Trophoblast cell (in vitro differentiated cells and primary cell): ENCODE data around the gene LMBR1L.

Experiments
- DNase-seq, 2 donors: peaks; one replicate each; pipeline ENCODE4 v3.0.0-alpha.2; 2016
- H2AFZ ChIP-seq: 2 replicates; pipeline ENCODE4 v1.6.1; 2013; ENCODE audit warnings: low read length, moderate library complexity, mild to moderate bottlenecking; ENCODE audit not compliant: insufficient read depth, poor library complexity
- H2AK5ac ChIP-seq: 2 replicates; pipeline ENCODE4 v1.6.1; 2013; ENCODE audit warnings: mild to moderate bottlenecking, low read length
- H2BK120ac ChIP-seq: 2 replicates; pipeline ENCODE4 v1.6.1; 2013; ENCODE audit warnings: low read length, mild to moderate bottlenecking, moderate library complexity; ENCODE audit not compliant: insufficient read depth, poor library complexity
- H2BK12ac ChIP-seq: 2 replicates; pipeline ENCODE4 v1.6.1; 2013; ENCODE audit warnings: mild to moderate bottlenecking, low read length, moderate library complexity
- H2BK5ac ChIP-seq: 2 replicates; pipeline ENCODE4 v1.6.1; 2013; ENCODE audit warnings: low read length, low read depth, moderate library complexity, mild to moderate bottlenecking; ENCODE audit not compliant: poor library complexity
- H3K14ac ChIP-seq: 2 replicates; pipeline ENCODE4 v1.6.1; 2013; ENCODE audit warnings: mild to moderate bottlenecking, low read length
- H3K18ac ChIP-seq: 2 replicates; pipeline ENCODE4 v1.6.1; 2013; ENCODE audit warnings: mild to moderate bottlenecking, low read length
- H3K23ac ChIP-seq: 2 replicates; pipeline ENCODE4 v1.6.1; 2013; ENCODE audit warnings: low read length
- H3K27ac ChIP-seq: 2 replicates; pipeline ENCODE4 v1.5.1; 2013; ENCODE audit warnings: low read depth, mild to moderate bottlenecking, inconsistent platforms, low read length, moderate library complexity
- H3K27me3 ChIP-seq: 2 replicates; pipeline ENCODE4 v1.6.1; 2013; ENCODE audit warnings: inconsistent platforms, mild to moderate bottlenecking, low read length, moderate library complexity; ENCODE audit not compliant: insufficient read depth
- H3K36me3 ChIP-seq, 2 experiments: 1 replicate in 1 of 2; 2 replicates in 1 of 2; pipeline ENCODE4 v1.6.1; 2013; ENCODE audit warnings: low read length in 2 of 2, mild to moderate bottlenecking in 2 of 2, moderate library complexity in 1 of 2; ENCODE audit not compliant: insufficient read depth in 2 of 2, control insufficient read depth in 1 of 2
- H3K4ac ChIP-seq: 2 replicates; pipeline ENCODE4 v1.6.1; 2013; ENCODE audit warnings: low read depth, mild to moderate bottlenecking, low read length, moderate library complexity
- H3K4me1 ChIP-seq, 2 experiments: 1 replicate in 1 of 2; 2 replicates in 1 of 2; pipeline ENCODE4 v1.6.1; 2013; ENCODE audit warnings: low read length in 2 of 2, mild to moderate bottlenecking in 2 of 2, moderate library complexity in 1 of 2; ENCODE audit not compliant: insufficient read depth in 2 of 2, control insufficient read depth in 1 of 2
- H3K4me2 ChIP-seq: 2 replicates; pipeline ENCODE4 v1.6.1; 2013; ENCODE audit warnings: inconsistent platforms, mild to moderate bottlenecking, low read length, moderate library complexity
- H3K4me3 ChIP-seq: 2 replicates; pipeline ENCODE4 v1.5.1; 2013; ENCODE audit warnings: mild to moderate bottlenecking, low read depth, low read length, inconsistent platforms
- H3K79me1 ChIP-seq: one replicate; pipeline ENCODE4 v1.6.1; 2013; ENCODE audit warnings: low read length
- H3K79me2 ChIP-seq: 2 replicates; pipeline ENCODE4 v1.6.1; 2013; ENCODE audit warnings: low read length, mild to moderate bottlenecking; ENCODE audit not compliant: control insufficient read depth, insufficient read depth, poor library complexity
- H3K9ac ChIP-seq: 2 replicates; pipeline ENCODE4 v1.6.1; 2013; ENCODE audit warnings: mild to moderate bottlenecking, low read length
- H3K9me3 ChIP-seq: 2 replicates; pipeline ENCODE4 v1.6.1; 2013; ENCODE audit warnings: low read depth, mild to moderate bottlenecking, control low read depth, inconsistent platforms, low read length; ENCODE audit not compliant: insufficient read depth
- H4K12ac ChIP-seq: 2 replicates; pipeline ENCODE4 v1.6.1; 2013; ENCODE audit warnings: low read depth, mild to moderate bottlenecking, low read length, moderate library complexity
- H4K8ac ChIP-seq: 2 replicates; pipeline ENCODE4 v1.6.1; 2013; ENCODE audit warnings: low read depth, mild to moderate bottlenecking, low read length, moderate library complexity
- H4K91ac ChIP-seq: one replicate; pipeline ENCODE4 v1.6.1; 2013; ENCODE audit warnings: low read depth, mild to moderate bottlenecking, low read length, moderate library complexity
- WGBS: extraction: QIAGEN DNeasy Blood & Tissue Kit; methylation state at CpG from one replicate; pipeline ENCODE4 v1.1.7; 2013; ENCODE audit warnings: missing lambda C conversion rate; ENCODE audit not compliant: insufficient read length, insufficient coverage; ENCODE audit errors: extremely low coverage; 5-methylcytosine and 5-hydroxymethylcytosine counted together

LMBR1L gene

GRCh38 chr12:49054524-49054923 is 56.1 kb downstream of the LMBR1L start:
- WGBS, result no CpG with 5 or more reads among the region's 10 CpGs
- H2AFZ ChIP-seq, result no peak overlapping the region
- no peaks in the 10 kb centered on the region for H3K27me3 ChIP-seq
- H2BK5ac ChIP-seq, result no peak overlapping the region
- no peak overlapping the region for H2BK120ac ChIP-seq
- no peak overlapping the region for H3K4me2 ChIP-seq
- no peak overlapping the region for H3K27ac ChIP-seq
- peaks cover 23% of the 10 kb centered on the region for H3K79me2 ChIP-seq
- peaks cover 4% of the 10 kb centered on the region for H3K79me1 ChIP-seq
- peaks cover 14 to 21% of the 10 kb centered on the region in 2 experiments for H3K4me1 ChIP-seq
- H2AK5ac ChIP-seq, result no peak overlapping the region
- H3K9ac ChIP-seq, result no peak overlapping the region
- H3K14ac ChIP-seq, result no peak overlapping the region
- DNase-seq, result no peak
- peaks cover 54 to 63% of the 10 kb centered on the region in 2 experiments for H3K36me3 ChIP-seq
- no peak overlapping the region for H2BK12ac ChIP-seq
- no peak overlapping the region for H4K12ac ChIP-seq
- H3K4ac ChIP-seq, result peak overlapping the region; percentile 44
- H3K23ac ChIP-seq, result no peak overlapping the region
- H3K18ac ChIP-seq, result peak overlapping the region; percentile 22
- H4K91ac ChIP-seq, result no peak overlapping the region
- H4K8ac ChIP-seq, result no peak overlapping the region
- H3K4me3 ChIP-seq, result no peak overlapping the region
- no peaks in the 10 kb centered on the region for H3K9me3 ChIP-seq

DNA sequence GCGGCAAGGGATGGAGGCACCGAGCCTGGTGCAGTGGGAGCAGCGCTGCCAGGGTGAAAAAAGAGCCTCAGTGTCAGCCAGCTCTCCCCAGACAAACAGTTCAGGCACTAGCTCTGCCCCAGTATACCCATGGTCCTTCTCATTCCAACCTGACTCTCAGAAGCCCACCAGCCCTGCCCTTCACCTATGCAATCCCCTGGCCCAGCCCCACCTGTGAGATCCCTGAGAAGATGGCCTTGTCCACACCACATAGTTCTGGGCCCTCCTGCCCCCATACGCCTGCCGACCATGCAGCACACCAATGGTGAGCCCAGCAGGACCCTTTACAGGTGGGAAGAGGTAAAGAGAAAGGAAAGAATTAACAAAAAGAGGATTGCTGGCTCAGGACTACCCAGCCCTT is 56.6 kb downstream of the LMBR1L start:
- no peak overlapping the region for H4K12ac ChIP-seq
- H2AFZ ChIP-seq, result no peak overlapping the region
- no peaks in the 10 kb centered on the region for H3K9me3 ChIP-seq
- H3K14ac ChIP-seq, result no peak overlapping the region
- no peaks in the 10 kb centered on the region for H3K27me3 ChIP-seq
- no peaks in the 10 kb centered on the region for H3K79me1 ChIP-seq
- H2BK5ac ChIP-seq, result no peak overlapping the region
- no CpG with 5 or more reads among the region's 5 CpGs for WGBS
- H3K18ac ChIP-seq, result peak overlapping the region; percentile 17
- H4K8ac ChIP-seq, result no peak overlapping the region
- no peak overlapping the region for H2BK120ac ChIP-seq
- no peak overlapping the region for H3K27ac ChIP-seq
- no peak overlapping the region for H3K4me2 ChIP-seq
- H2AK5ac ChIP-seq, result no peak overlapping the region
- no peak overlapping the region for H4K91ac ChIP-seq
- no peak overlapping the region for H2BK12ac ChIP-seq
- H3K79me2 ChIP-seq, result peaks cover 19% of the 10 kb centered on the region
- no peak overlapping the region for H3K4me3 ChIP-seq
- H3K36me3 ChIP-seq, result peaks cover 57 to 67% of the 10 kb centered on the region in 2 experiments
- no peak overlapping the region for H3K9ac ChIP-seq
- H3K4ac ChIP-seq, result no peak overlapping the region
- no peak overlapping the region for H3K23ac ChIP-seq
- DNase-seq, result no peak
- peaks cover 14 to 21% of the 10 kb centered on the region in 2 experiments for H3K4me1 ChIP-seq

GRCh38 chr12:49052451-49053208 is 58.0 kb downstream of the LMBR1L start:
- Histone ChIP-seq H3K4me1 (peaks cover 4 to 11% of the 10 kb centered on the region in 2 experiments), H4K12ac (no peak overlapping the region), H2AFZ (no peak overlapping the region), H3K4me3 (no peak overlapping the region), H2BK12ac (no peak overlapping the region), H3K36me3 (peaks cover 66 to 79% of the 10 kb centered on the region in 2 experiments), H3K18ac (no peak overlapping the region), H3K14ac (no peak overlapping the region), H3K4me2 (no peak overlapping the region), H2BK5ac (no peak overlapping the region), H3K27ac (no peak overlapping the region), H3K79me2 (peaks cover 5% of the 10 kb centered on the region), H3K79me1 (no peaks in the 10 kb centered on the region), H3K9ac (no peak overlapping the region), H4K8ac (no peak overlapping the region), H3K4ac (no peak overlapping the region), H3K27me3 (no peaks in the 10 kb centered on the region), H3K9me3 (no peaks in the 10 kb centered on the region), H2AK5ac (no peak overlapping the region), H3K23ac (no peak overlapping the region), H4K91ac (no peak overlapping the region), H2BK120ac (no peak overlapping the region)
- WGBS, result no CpG with 5 or more reads among the region's 16 CpGs
- DNase-seq, result no peak

- WGBS, result no CpG with 5 or more reads among the region's 20 CpGs
- H3K27me3 ChIP-seq, result no peaks in the 10 kb centered on the region
Observed at GRCh38 chr12:49051777-49052438, 58.7 kb downstream of the LMBR1L start.

More at GRCh38 chr12:49051777-49052438, 58.7 kb downstream of the LMBR1L start:
- H3K23ac ChIP-seq, result no peak overlapping the region
- DNase-seq, result no peak
- no peak overlapping the region for H4K12ac ChIP-seq
- no peak overlapping the region for H2BK12ac ChIP-seq
- no peaks in the 10 kb centered on the region for H3K9me3 ChIP-seq
- H2BK5ac ChIP-seq, result no peak overlapping the region
- H4K91ac ChIP-seq, result no peak overlapping the region
- no peak overlapping the region for H3K14ac ChIP-seq
- peaks cover 0 to 4% of the 10 kb centered on the region in 2 experiments for H3K4me1 ChIP-seq
- no peak overlapping the region for H2AK5ac ChIP-seq
- no peak overlapping the region for H2BK120ac ChIP-seq
- H4K8ac ChIP-seq, result no peak overlapping the region
- no peak overlapping the region for H3K4me3 ChIP-seq
- H2AFZ ChIP-seq, result no peak overlapping the region
- no peaks in the 10 kb centered on the region for H3K79me1 ChIP-seq
- H3K4ac ChIP-seq, result no peak overlapping the region
- no peak overlapping the region for H3K9ac ChIP-seq
- no peak overlapping the region for H3K27ac ChIP-seq
- H3K18ac ChIP-seq, result no peak overlapping the region
- H3K4me2 ChIP-seq, result no peak overlapping the region
- peaks cover 2% of the 10 kb centered on the region for H3K79me2 ChIP-seq
- H3K36me3 ChIP-seq, result peaks cover 68 to 85% of the 10 kb centered on the region in 2 experiments
